ES-I3 (cell line): ENCODE data around the gene SPOPL.

Experiments
- H3K36me3 ChIP-seq: 2 replicates; pipeline ENCODE4 v1.6.1; 2013; ENCODE audit warnings: mild to moderate bottlenecking, low read length, control low read depth, moderate library complexity; ENCODE audit not compliant: insufficient read depth
- H3K4me1 ChIP-seq: 2 replicates; pipeline ENCODE4 v1.6.1; 2013; ENCODE audit warnings: mild to moderate bottlenecking, control low read depth, low read length; ENCODE audit not compliant: insufficient read depth
- H3K9ac ChIP-seq: 2 replicates; pipeline ENCODE4 v1.6.1; 2013; ENCODE audit warnings: low read depth, mild to moderate bottlenecking, low read length, moderate library complexity
- H3K9me3 ChIP-seq: 2 replicates; pipeline ENCODE4 v1.6.1; 2013; ENCODE audit warnings: mild to moderate bottlenecking, low read length, moderate library complexity; ENCODE audit not compliant: control insufficient read depth, insufficient read depth

SPOPL gene

DNA sequence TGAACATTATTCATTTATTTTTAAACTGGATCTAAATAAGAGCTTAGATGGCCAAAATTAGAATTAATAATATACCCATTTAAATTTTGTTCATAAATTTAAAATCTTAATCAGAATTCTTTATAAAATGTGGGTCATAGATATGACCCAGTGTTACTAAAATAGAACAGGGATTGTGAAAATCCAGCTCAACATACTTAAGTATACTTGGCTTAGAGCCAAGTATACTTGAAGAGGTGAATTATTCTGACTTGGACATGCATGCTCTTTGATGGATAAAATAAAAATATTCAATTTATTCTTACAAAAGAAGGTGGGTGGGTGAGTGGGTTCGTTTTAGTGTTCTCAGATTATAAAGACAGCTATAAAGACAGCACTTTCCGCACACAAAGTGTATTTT lies 70.7 kb downstream of the SPOPL start:
- Histone ChIP-seq H3K4me1 (no peaks in the 10 kb centered on the region), H3K9me3 (no peaks in the 10 kb centered on the region), H3K9ac (no peak overlapping the region), H3K36me3 (peaks cover 3% of the 10 kb centered on the region)

DNA sequence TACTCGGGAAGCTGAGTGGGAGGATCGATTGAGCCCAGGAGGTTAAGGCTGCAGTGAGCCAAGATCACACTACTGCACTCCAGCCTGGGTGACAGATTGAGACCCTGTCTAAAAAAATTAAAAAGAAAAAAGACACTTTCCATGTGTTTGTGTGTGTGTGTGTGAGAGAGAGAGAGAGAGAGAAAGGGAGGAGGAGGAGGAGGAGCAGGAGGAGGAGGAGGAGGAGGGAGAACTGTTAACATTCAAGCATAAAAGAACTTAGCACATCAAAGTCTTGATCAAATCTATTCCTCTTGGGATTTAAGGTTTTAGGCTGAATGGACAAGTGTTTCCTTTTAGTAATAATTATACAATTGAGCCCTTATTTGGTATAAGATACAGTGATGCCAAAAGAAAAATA lies 75.5 kb downstream of the SPOPL start:
- Histone ChIP-seq H3K4me1 (no peaks in the 10 kb centered on the region), H3K36me3 (no peaks in the 10 kb centered on the region; the same call in 1 of the 2 replicates), H3K9ac (no peak overlapping the region), H3K9me3 (no peaks in the 10 kb centered on the region)

DNA sequence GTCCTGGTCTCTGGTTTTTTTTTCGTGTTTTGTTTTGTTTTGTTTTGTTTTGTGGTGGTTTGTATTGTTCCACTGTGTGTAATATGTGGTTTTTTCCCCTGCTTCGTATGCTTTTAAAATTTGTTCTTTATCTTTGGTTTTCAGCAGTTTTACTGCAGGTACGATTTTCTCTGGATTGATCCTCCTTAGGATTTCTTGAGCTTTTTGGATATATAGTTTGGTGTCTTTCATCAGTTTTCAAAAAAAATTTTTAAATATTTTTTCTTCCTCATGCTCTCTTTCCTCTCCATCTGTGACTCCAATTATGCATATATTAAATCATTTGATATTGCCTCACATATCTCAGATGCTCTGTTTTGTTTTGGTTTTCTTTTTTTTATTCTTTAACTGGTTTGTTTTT lies 78.0 kb downstream of the SPOPL start:
- Histone ChIP-seq H3K36me3 (no peaks in the 10 kb centered on the region), H3K9ac (no peak overlapping the region), H3K4me1 (no peaks in the 10 kb centered on the region), H3K9me3 (no peaks in the 10 kb centered on the region)

DNA sequence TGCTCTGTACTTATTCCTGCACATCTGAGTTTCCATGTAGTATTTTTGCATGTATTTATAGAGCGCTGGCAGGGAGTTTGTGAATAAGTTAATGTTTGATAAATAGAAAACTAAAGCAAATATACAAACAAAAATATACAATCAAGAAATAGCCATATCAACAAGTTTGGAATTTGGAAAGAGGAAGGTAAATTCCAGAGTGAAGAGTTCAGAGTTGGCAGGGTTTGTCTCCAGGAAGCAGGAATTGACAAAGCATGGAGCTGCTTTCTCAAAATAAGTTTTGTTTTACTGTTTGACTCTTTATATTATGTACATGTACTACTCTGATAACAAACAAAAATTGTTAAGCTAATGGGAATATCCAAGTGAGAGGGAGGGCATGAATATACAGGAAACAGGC lies 80.3 kb downstream of the SPOPL start:
- Histone ChIP-seq H3K36me3 (no peaks in the 10 kb centered on the region), H3K9me3 (no peaks in the 10 kb centered on the region), H3K9ac (no peak overlapping the region)

DNA sequence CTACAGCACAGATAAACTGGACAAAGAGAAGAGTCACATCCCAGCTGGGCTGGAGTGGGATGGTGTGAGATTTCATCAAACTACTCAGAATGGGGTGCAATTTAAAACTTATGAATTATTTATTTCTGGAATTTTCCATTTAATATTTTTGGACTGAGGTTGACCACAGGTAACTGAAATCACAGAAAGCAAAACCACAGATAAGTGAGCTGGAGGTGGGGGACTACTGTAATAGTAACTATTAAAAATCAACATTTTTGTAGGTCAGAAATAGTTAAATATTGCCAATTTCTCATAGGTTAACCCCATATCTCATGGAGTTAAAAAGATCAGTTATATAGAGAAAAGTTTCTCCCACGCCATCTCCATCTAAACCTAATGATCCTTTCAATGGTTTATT lies 88.1 kb downstream of the SPOPL start:
- H3K36me3 ChIP-seq, result no peaks in the 10 kb centered on the region
- no peaks in the 10 kb centered on the region for H3K9me3 ChIP-seq
- no peaks in the 10 kb centered on the region for H3K4me1 ChIP-seq
- no peak overlapping the region for H3K9ac ChIP-seq

More for the DNA sequence above, 80.3 kb downstream of the SPOPL start:
- no peaks in the 10 kb centered on the region for H3K4me1 ChIP-seq

GRCh38 chr2:138596403-138596802 lies 94.8 kb downstream of the SPOPL start:
- no peak overlapping the region for H3K9ac ChIP-seq

GRCh38 chr2:138600732-138601457 lies 99.3 kb downstream of the SPOPL start:
- Histone ChIP-seq H3K9me3 (no peaks in the 10 kb centered on the region), H3K9ac (no peak overlapping the region), H3K4me1 (no peaks in the 10 kb centered on the region), H3K36me3 (no peaks in the 10 kb centered on the region)

More at GRCh38 chr2:138596403-138596802, 94.8 kb downstream of the SPOPL start:
- no peaks in the 10 kb centered on the region for H3K4me1 ChIP-seq
- H3K9me3 ChIP-seq, result no peaks in the 10 kb centered on the region
- H3K36me3 ChIP-seq, result no peaks in the 10 kb centered on the region

DNA sequence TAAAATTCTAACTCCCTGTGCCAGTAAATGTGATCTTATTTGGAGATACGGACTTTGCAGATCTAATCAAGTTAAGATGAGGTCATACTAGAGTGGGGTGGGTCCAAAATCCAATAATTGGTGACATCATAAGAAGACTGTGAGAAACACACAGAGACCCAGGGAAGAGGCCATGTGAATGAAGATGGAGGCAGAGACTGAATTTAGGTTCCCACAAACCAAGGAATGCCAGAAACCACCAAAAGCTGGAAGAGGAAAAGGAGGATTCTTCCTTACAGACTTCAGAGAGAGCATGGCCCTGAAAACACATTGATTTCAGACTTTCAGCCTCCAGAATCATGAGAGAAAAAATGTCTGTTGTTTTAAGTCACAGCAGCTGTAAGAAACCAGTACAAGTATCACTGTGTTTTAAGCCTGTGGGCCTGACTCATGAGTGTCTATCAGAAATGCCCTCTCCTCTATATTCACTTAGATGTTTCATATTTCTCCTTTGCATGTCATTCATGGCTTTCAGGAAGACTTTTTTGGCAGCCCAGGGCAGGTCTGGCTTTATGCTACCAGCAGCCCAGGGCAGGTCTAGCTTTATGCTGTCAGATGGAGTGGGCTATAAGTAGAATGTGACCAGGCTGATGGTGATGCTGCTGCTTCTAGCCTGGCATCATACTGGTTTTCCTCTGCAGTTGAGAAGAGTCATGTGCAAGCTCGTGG lies 100.0 kb downstream of the SPOPL start:
- Histone ChIP-seq H3K9ac (no peak overlapping the region), H3K9me3 (no peaks in the 10 kb centered on the region), H3K4me1 (no peaks in the 10 kb centered on the region), H3K36me3 (no peaks in the 10 kb centered on the region)

- Histone ChIP-seq H3K9me3 (no peaks in the 10 kb centered on the region), H3K4me1 (no peaks in the 10 kb centered on the region), H3K9ac (no peak overlapping the region), H3K36me3 (no peaks in the 10 kb centered on the region)
Measured at GRCh38 chr2:138602166-138602460, 100.5 kb downstream of the SPOPL start.

GRCh38 chr2:138607746-138608145 lies 106.2 kb downstream of the SPOPL start:
- Histone ChIP-seq H3K36me3 (no peaks in the 10 kb centered on the region), H3K4me1 (no peaks in the 10 kb centered on the region), H3K9me3 (no peaks in the 10 kb centered on the region), H3K9ac (no peak overlapping the region)

- Histone ChIP-seq H3K36me3 (no peaks in the 10 kb centered on the region), H3K4me1 (no peaks in the 10 kb centered on the region), H3K9ac (no peak overlapping the region), H3K9me3 (no peaks in the 10 kb centered on the region)
Measured at GRCh38 chr2:138609446-138609845, 107.9 kb downstream of the SPOPL start.

- Histone ChIP-seq H3K4me1 (no peaks in the 10 kb centered on the region), H3K36me3 (no peaks in the 10 kb centered on the region), H3K9ac (no peak overlapping the region), H3K9me3 (no peaks in the 10 kb centered on the region)
Measured at GRCh38 chr2:138610201-138610953, 108.8 kb downstream of the SPOPL start.

DNA sequence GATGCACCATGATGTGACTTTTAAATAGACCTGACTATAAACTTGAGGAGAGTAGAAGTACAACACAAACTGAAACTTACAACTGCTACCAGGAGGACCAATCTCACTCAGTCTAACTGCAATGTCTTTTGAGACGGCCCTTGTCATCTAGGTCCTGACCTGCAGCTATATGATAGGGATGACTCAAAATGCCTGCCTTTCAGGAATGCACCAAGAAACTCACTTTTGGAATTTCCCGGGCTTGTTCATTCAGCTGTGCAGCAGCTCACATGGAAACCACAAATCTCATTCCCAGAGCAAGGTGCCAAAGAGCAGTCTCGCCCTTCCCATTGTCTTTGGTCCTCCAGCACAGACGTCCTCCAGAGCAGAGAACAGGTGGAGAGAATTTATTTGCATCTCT lies 113.7 kb downstream of the SPOPL start:
- Histone ChIP-seq H3K9ac (no peak overlapping the region), H3K36me3 (no peaks in the 10 kb centered on the region), H3K9me3 (no peaks in the 10 kb centered on the region), H3K4me1 (no peaks in the 10 kb centered on the region)

DNA sequence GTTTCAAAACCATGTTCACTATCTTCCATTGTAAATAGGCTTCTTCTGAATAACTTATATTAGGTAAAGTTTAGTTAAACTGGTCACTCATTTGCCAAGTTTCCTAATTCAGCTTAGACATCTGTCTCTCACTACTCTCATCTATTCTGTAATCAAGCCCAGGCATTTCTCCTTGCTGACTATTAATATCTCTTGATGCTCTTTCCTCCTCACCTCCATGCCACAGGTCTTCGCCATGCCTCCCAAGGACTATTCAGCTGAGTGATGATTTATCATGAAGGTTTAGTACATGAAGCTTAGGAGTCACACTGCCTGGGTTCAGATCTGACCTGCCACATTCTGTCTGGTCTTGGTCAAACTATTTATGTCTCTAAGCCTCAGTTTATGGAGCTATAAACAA lies 115.5 kb downstream of the SPOPL start:
- no peaks in the 10 kb centered on the region for H3K4me1 ChIP-seq
- no peak overlapping the region for H3K9ac ChIP-seq
- no peaks in the 10 kb centered on the region for H3K9me3 ChIP-seq
- no peaks in the 10 kb centered on the region for H3K36me3 ChIP-seq

GRCh38 chr2:138618971-138619370 lies 117.4 kb downstream of the SPOPL start:
- Histone ChIP-seq H3K4me1 (no peaks in the 10 kb centered on the region), H3K9me3 (no peaks in the 10 kb centered on the region), H3K36me3 (no peaks in the 10 kb centered on the region), H3K9ac (no peak overlapping the region)
